HG03378 (cell line): ENCODE results near the gene TIPRL.

ENCODE experiments used
- ATAC-seq: cut with Tn5 transposase; IDR thresholded peaks from one replicate; pipeline ENCODE4 v1.9.1; 2021; ENCODE audit warnings: mild to moderate bottlenecking, moderate library complexity; ENCODE audit not compliant: unreplicated experiment

Gene TIPRL

DNA sequence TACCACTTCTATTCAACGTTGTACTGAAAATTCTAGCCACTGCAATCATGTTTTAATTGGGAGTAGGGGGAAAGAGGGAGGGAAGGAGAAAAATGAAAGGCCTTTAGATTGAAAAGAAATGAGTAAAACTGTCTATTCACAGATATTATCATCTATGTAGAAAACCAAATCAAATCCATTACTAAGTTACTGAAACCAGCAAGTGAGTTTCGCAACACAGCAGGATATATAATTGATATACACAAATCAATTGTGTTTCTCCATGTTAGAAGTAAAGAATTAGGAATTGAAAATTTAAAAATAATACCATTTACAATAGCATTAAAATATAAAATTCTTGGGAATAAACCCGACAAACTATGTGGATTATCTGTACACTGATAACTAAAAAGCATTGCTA, 66.3 kb downstream of the TIPRL start:
- no peak for ATAC-seq

DNA sequence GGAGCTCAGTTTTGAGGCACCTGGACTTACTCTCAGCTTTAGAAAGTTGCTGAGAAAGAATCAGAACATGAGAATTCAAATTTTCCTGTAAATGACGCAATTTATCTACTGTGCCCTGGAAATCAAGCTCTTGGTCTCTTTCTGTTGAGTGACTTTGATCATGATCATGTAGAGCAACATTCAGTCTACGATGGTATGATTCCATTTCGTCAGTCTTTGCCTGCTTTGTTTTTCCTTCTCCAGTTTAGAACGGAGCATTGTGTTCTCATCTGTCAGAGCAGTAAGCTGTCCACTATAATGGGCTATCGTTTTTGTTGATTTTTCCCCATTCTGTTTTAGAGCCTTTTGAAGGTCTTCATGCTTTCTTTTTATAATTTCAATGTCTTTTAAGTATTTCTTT, 67.7 kb downstream of the TIPRL start:
- ATAC-seq: no peak
